Measurements from ENCODE around the gene POLG.
"Not testable (repeated sequence)": the region's sequence is repeated elsewhere in the genome, so short reads cannot be mapped to it uniquely, and the experiment has no call there.

Gene POLG

GRCh38 chr15:89323825-89324224 lies 10.8 kb downstream of the POLG start:
- no peak for FAIRE-seq

GRCh38 chr15:89322822-89323221 lies 11.8 kb downstream of the POLG start:
- FAIRE-seq: no peak

- FAIRE-seq: no peak
Measured at GRCh38 chr15:89321521-89322410, 12.9 kb downstream of the POLG start.

GRCh38 chr15:89320200-89320599 lies 14.4 kb downstream of the POLG start:
- no peak for FAIRE-seq

GRCh38 chr15:89319678-89320077 lies 14.9 kb downstream of the POLG start:
- no peak for FAIRE-seq

GRCh38 chr15:89317186-89317720 lies 17.4 kb downstream of the POLG start:
- FAIRE-seq: no peak

- FAIRE-seq: no peak
Measured at GRCh38 chr15:89316504-89316903, 18.1 kb downstream of the POLG start.

- no peak for FAIRE-seq
Measured at GRCh38 chr15:89315375-89315929, 19.2 kb downstream of the POLG start.

- no peak for FAIRE-seq
Measured at GRCh38 chr15:89309993-89310392, 24.6 kb downstream of the POLG start.

- FAIRE-seq: no peak
Measured at GRCh38 chr15:89308236-89308635, 26.4 kb downstream of the POLG start.

- no peak for FAIRE-seq
Measured at GRCh38 chr15:89307791-89308190, 26.8 kb downstream of the POLG start.

- no peak for FAIRE-seq
Measured at GRCh38 chr15:89307046-89307587, 27.5 kb downstream of the POLG start.

GRCh38 chr15:89305395-89305794 lies 29.2 kb downstream of the POLG start:
- FAIRE-seq: no peak

GRCh38 chr15:89303986-89304385 lies 30.6 kb downstream of the POLG start:
- no peak for FAIRE-seq

GRCh38 chr15:89301304-89302089 lies 33.1 kb downstream of the POLG start:
- FAIRE-seq: no peak

GRCh38 chr15:89299896-89300295 lies 34.7 kb downstream of the POLG start:
- FAIRE-seq: no peak

GRCh38 chr15:89293012-89293411 lies 41.6 kb downstream of the POLG start:
- no peak for FAIRE-seq

GRCh38 chr15:89291934-89292438 lies 42.6 kb downstream of the POLG start:
- no peak for FAIRE-seq

GRCh38 chr15:89283201-89283600 lies 51.4 kb downstream of the POLG start:
- FAIRE-seq: no peak

- FAIRE-seq: no peak
Measured at GRCh38 chr15:89282631-89283030, 52.0 kb downstream of the POLG start.

- FAIRE-seq: no peak
Measured at GRCh38 chr15:89278307-89278706, 56.3 kb downstream of the POLG start.

GRCh38 chr15:89277281-89277680 lies 57.3 kb downstream of the POLG start:
- not testable (repeated sequence) for FAIRE-seq

Measured in islet of Langerhans (tissue), 1 donor.